SK-N-SH treated with all-trans-retinoic acid at 6 μM for 48 hours (cell line): ENCODE data around the gene PDE3A.

ENCODE experiments used
- ESRRG ChIP-seq: fragments of 250-450 bp; sonication (Bioruptor Pico); IDR thresholded peaks from 2 replicates; pipeline ENCODE4 v1.6.1; 2021; ENCODE audit warnings: mild to moderate bottlenecking
- RARB ChIP-seq: fragments of 250-450 bp; sonication (Bioruptor Pico); IDR thresholded peaks from 2 replicates; pipeline ENCODE4 v1.8.0; 2021; ENCODE audit warnings: mild to moderate bottlenecking, moderate library complexity
- TF ChIP-seq, protein P1 (sequence below): fragments of 250-450 bp; sonication (Bioruptor Pico); IDR thresholded peaks from 2 replicates; pipeline ENCODE4 v1.8.0; 2020; ENCODE audit warnings: mild to moderate bottlenecking, moderate library complexity, borderline replicate concordance

DNA sequence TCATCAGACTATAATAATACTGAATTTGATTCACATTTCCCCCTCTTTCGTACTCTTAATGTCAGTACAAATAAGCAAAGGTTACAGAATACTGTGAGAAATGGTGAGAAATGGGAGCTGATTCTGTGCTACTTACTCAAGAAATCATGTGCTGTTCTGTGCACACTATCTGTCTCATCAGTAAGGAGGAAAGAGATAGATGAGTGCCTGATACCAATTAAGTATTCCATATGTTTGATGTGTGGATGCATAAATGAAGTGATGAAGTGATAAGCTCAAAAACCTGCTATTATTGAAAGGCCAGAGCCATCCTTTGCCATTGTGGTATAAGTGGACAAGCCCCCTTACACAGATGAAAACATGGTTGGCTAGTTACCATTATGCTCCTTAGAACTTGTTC, 127.7 kb downstream of the PDE3A start:
- TF ChIP-seq, protein P1, sequence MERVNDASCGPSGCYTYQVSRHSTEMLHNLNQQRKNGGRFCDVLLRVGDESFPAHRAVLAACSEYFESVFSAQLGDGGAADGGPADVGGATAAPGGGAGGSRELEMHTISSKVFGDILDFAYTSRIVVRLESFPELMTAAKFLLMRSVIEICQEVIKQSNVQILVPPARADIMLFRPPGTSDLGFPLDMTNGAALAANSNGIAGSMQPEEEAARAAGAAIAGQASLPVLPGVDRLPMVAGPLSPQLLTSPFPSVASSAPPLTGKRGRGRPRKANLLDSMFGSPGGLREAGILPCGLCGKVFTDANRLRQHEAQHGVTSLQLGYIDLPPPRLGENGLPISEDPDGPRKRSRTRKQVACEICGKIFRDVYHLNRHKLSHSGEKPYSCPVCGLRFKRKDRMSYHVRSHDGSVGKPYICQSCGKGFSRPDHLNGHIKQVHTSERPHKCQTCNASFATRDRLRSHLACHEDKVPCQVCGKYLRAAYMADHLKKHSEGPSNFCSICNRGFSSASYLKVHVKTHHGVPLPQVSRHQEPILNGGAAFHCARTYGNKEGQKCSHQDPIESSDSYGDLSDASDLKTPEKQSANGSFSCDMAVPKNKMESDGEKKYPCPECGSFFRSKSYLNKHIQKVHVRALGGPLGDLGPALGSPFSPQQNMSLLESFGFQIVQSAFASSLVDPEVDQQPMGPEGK (CRISPR knock-in tag): no peak
- TF ChIP-seq RARB (CRISPR knock-in tag) (no peak), ESRRG (CRISPR knock-in tag) (no peak)
